ENCODE data around the gene CTAGE8. TPM values are rescaled to one million over a fixed set of nuclear protein-coding genes. Genes with fewer than 3 reads are reported as not detected.
"Not testable (repeated sequence)": the region's sequence is repeated elsewhere in the genome, so short reads cannot be mapped to it uniquely, and the experiment has no call there.

CTAGE8 gene
- total RNA-seq, 2 experiments from 2014 or later, result 0.25 to 0.85 TPM

DNA sequence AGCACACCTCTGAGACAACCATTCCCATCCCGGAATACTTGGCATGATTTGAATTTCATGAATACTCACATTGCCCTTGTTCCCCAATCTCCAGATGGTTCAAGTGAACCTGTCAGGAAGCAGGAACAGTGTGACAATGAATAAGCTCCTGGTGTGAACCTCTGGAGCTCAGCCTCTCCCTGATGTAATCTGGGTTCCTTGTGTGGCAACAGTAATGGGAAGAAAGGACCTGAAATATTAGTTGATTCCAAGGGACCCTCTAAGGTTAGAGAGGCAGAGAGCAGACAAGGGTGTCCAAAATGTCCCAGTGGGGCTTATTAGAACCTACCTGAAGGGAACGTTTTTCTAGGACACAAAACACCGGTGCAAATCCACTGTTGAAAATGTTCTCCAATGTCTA is 13.0 kb downstream of the CTAGE8 start:
- H3K4me1 Mint-ChIP-seq (ENCODE audit: low read depth), result no peaks in the 10 kb centered on the region
- no peaks in the 10 kb centered on the region for H3K36me3 Mint-ChIP-seq (ENCODE audit: low read depth)
- intact Hi-C loops (cut with micrococcal nuclease), result no loop called here
- ChIA-PET CTCF (no interaction called here), POLR2A (no interaction called here)
- TF ChIP-seq, protein P1, sequence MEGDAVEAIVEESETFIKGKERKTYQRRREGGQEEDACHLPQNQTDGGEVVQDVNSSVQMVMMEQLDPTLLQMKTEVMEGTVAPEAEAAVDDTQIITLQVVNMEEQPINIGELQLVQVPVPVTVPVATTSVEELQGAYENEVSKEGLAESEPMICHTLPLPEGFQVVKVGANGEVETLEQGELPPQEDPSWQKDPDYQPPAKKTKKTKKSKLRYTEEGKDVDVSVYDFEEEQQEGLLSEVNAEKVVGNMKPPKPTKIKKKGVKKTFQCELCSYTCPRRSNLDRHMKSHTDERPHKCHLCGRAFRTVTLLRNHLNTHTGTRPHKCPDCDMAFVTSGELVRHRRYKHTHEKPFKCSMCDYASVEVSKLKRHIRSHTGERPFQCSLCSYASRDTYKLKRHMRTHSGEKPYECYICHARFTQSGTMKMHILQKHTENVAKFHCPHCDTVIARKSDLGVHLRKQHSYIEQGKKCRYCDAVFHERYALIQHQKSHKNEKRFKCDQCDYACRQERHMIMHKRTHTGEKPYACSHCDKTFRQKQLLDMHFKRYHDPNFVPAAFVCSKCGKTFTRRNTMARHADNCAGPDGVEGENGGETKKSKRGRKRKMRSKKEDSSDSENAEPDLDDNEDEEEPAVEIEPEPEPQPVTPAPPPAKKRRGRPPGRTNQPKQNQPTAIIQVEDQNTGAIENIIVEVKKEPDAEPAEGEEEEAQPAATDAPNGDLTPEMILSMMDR (IDR thresholded peaks at IDR 0.05), result no peak
- no peak overlapping the region for H3K4me3 Mint-ChIP-seq
- no peak overlapping the region for H3K27ac Mint-ChIP-seq
- no peaks in the 10 kb centered on the region for H3K27me3 Mint-ChIP-seq
- DNase-seq (no peak), ATAC-seq (no peak)
- no peaks in the 10 kb centered on the region for H3K9me3 Mint-ChIP-seq

DNA sequence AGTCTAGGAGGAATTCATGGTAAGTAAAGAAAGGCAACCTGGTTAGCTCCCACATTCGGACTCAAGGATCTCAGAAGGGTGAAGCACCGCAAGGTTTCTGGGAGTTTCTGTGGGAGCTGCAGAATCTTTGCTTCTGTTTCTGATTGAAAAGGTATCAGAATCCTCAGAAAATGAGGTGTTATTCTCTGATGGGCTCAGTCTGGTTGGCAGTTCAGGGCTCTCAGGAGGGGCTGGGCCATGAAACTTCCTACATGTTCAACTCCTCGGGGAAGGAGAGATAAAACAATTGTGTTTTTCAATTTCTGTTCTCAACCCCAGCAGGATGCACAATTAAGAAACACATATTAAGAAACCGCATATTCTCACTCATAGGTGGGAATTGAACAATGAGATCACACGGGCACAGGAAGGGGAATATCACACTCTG is 13.6 kb downstream of the CTAGE8 start:
- POLR2A ChIA-PET, result no interaction called here
- Mint-ChIP-seq H3K27ac (no peak overlapping the region), H3K9me3 (no peaks in the 10 kb centered on the region), H3K27me3 (no peaks in the 10 kb centered on the region), H3K4me3 (no peak overlapping the region), H3K4me1 (ENCODE audit: low read depth) (no peaks in the 10 kb centered on the region), H3K36me3 (ENCODE audit: low read depth) (no peaks in the 10 kb centered on the region)
- CTCF ChIA-PET, result no interaction called here
- no peak for DNase-seq
- no peak for ATAC-seq
- TF ChIP-seq, protein P1 (IDR thresholded peaks at IDR 0.05), result no peak
- intact Hi-C loops (cut with micrococcal nuclease), result no loop called here

DNA sequence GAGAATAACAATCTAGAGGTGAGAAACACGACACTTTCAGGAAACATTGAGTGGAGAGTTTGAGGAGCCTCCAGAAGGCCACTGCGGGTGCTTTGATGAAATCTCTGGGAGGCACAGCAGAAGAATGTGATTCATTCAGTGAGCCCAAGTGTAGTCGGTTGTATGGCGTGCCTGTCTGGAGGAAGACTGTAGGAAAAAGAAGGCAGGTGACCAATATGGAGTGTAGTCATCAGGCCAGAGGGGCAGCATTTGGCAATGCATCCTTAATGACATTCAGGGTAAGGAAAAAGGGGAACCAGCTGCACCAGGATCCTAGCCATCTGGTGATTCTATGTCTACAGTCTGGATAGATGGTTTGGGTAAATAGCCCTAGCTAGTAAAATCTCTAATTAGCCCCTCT is 16.8 kb downstream of the CTAGE8 start:
- H3K4me3 Mint-ChIP-seq; H3K27ac Mint-ChIP-seq; CTCF ChIA-PET; intact Hi-C loops (cut with micrococcal nuclease); DNase-seq; POLR2A ChIA-PET; H3K4me1 Mint-ChIP-seq (ENCODE audit: low read depth); H3K36me3 Mint-ChIP-seq (ENCODE audit: low read depth); H3K27me3 Mint-ChIP-seq; H3K9me3 Mint-ChIP-seq; ATAC-seq: not testable (repeated sequence)

DNA sequence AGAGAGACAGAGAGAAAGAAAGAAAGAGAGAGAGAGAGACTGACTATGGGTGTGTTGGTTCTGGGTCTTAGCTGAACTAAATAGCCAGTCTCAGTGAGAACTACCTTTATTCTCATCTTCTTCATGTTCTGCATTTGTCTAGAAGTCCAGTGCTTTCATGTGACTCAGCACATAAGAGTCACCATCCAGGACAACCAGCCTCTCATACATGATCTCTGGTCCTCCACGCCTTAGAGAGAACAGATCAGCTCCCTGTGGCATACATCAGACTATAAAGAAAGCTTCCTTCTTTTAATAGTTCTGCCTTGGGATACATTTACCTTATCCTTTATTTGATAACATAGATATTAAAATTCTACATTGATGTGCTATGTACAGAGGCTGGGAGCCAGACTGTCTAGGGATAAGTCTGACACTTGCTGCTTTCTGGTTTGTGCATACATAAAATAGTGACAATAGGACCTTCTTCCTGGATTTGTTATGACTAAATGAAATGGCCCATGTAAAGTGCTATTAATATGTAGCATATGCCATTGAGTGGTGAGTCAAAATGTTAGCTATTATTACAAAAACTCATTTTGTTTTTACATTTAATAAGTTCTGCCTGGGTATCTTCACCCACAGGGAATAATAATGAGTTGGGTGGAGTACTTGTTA is 21.3 kb downstream of the CTAGE8 start:
- intact Hi-C loops (cut with micrococcal nuclease); H3K27me3 Mint-ChIP-seq; ATAC-seq; H3K9me3 Mint-ChIP-seq; H3K27ac Mint-ChIP-seq; H3K4me3 Mint-ChIP-seq; DNase-seq; POLR2A ChIA-PET; H3K4me1 Mint-ChIP-seq (ENCODE audit: low read depth); CTCF ChIA-PET; H3K36me3 Mint-ChIP-seq (ENCODE audit: low read depth): not testable (repeated sequence)

DNA sequence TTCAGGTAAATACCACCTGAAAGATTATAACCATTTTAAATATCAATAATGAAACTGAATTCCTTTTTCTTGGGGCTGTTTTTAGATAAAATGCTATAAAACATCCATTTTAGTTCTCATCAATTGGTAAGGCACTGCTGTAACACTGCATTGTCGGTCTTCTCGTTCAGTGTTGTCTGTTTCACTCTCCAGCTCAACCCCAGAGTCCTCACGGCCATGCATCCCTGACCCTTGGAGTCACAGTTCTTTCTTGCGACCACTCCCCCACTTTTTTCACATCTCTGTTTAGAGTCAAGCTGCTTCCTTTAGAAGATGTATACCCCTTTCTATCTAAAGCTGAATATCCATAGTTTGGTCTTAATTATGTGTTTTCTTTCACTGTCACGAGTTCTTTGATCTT is 22.1 kb downstream of the CTAGE8 start:
- POLR2A ChIA-PET; H3K27ac Mint-ChIP-seq; H3K27me3 Mint-ChIP-seq; H3K36me3 Mint-ChIP-seq (ENCODE audit: low read depth); H3K4me1 Mint-ChIP-seq (ENCODE audit: low read depth); CTCF ChIA-PET; H3K4me3 Mint-ChIP-seq; ATAC-seq; H3K9me3 Mint-ChIP-seq; DNase-seq; intact Hi-C loops (cut with micrococcal nuclease): not testable (repeated sequence)

DNA sequence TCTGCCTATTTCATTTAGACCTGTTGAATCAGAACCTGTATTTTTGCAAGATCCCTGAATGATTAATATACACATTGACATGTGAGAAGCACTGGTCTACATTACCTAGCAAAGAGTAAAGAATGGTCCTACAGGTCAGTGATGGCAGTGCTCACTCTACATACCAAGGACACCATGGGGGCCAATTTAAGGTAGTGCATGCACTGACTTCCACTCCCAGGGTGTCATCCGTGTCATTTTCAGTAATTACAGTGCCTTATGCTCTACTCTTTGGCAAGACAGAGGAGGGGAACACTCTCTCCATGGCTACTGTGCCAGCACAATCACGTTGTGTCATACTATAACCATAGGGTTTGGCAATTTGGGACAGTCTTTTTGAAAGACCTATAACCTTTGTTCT is 23.7 kb downstream of the CTAGE8 start:
- H3K4me1 Mint-ChIP-seq (ENCODE audit: low read depth); H3K27me3 Mint-ChIP-seq; DNase-seq; ATAC-seq; H3K9me3 Mint-ChIP-seq; H3K4me3 Mint-ChIP-seq; H3K36me3 Mint-ChIP-seq (ENCODE audit: low read depth); H3K27ac Mint-ChIP-seq; POLR2A ChIA-PET; CTCF ChIA-PET; intact Hi-C loops (cut with micrococcal nuclease): not testable (repeated sequence)

DNA sequence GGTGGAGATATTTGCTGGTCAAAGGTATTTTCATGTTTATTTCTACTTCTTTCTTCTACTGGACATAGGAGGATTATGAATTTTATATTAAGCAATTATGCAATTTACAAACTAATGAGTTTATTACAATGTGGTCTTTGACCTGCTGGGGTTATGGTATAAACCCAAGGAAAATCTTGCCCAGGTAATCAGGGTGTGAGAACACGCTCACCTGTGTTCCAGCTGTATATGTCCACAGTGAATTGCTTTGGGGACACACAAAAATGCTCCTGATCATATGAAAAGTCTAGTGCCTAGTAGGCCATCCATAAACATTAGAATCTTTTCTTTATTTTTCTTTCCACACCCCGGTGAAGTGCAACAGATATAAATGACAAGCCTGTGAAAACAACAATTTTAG is 29.7 kb downstream of the CTAGE8 start, which contains the start of gene OR2A42:
TSS of gene OR2A42 (minus strand) at position 241 of the 400 bp plus-strand sequence. CDS start 6,762 bp downstream, outside the sequence.
- H3K27ac Mint-ChIP-seq; H3K27me3 Mint-ChIP-seq; DNase-seq; intact Hi-C loops (cut with micrococcal nuclease); H3K4me1 Mint-ChIP-seq (ENCODE audit: low read depth); ATAC-seq; POLR2A ChIA-PET; CTCF ChIA-PET; H3K4me3 Mint-ChIP-seq; H3K9me3 Mint-ChIP-seq; H3K36me3 Mint-ChIP-seq (ENCODE audit: low read depth): not testable (repeated sequence)

DNA sequence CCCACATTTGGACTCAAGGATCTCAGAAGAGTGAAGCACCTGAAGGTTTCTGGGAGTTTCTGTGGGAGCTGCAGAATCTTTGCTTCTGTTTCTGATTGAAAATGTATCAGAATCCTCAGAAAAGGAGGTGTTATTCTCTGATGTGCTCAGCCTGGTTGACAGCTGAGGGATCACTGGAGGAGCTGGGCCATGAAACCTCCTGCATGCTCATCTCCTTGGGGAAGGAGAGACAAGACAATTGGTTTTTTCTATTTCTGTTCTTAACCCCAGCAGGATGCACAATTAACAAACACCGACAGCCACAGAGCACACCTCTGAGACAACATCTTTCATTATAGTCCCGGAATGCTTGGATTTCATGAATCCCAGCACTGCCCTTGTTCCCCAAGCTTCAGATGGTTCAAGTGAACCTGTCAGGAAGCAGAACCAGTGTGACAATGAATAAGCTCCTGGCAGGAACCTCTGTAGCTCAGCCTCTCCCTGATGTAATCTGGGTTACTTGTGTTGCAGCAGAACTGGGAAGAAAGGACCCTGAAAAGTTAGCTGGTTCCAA is 30.5 kb downstream of the CTAGE8 start:
- H3K9me3 Mint-ChIP-seq; POLR2A ChIA-PET; ATAC-seq; H3K36me3 Mint-ChIP-seq (ENCODE audit: low read depth); H3K27ac Mint-ChIP-seq; H3K4me3 Mint-ChIP-seq; intact Hi-C loops (cut with micrococcal nuclease); H3K4me1 Mint-ChIP-seq (ENCODE audit: low read depth); DNase-seq; H3K27me3 Mint-ChIP-seq; CTCF ChIA-PET: not testable (repeated sequence)

DNA sequence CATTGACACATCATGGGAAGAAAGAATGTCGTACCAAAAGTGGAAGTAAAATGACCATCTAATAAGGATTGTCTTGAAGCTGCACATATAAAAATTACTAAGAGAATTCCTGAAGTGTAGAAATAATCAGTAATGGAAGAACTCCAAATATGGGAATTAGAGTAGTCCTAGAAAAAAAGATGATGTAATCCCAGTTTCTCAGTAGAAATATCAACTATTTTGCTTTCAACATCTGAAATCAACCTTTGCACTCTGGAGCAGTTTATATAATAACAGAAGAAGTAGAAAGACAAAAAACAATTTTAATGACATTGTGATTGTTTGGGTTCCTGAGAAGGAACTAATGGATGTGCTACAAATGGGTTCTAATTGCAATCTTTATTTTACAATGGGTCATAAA is 36.0 kb downstream of the CTAGE8 start:
- H3K27ac Mint-ChIP-seq; H3K36me3 Mint-ChIP-seq (ENCODE audit: low read depth); CTCF ChIA-PET; H3K4me1 Mint-ChIP-seq (ENCODE audit: low read depth); H3K4me3 Mint-ChIP-seq; ATAC-seq; intact Hi-C loops (cut with micrococcal nuclease); H3K27me3 Mint-ChIP-seq; POLR2A ChIA-PET; DNase-seq; H3K9me3 Mint-ChIP-seq: not testable (repeated sequence)

DNA sequence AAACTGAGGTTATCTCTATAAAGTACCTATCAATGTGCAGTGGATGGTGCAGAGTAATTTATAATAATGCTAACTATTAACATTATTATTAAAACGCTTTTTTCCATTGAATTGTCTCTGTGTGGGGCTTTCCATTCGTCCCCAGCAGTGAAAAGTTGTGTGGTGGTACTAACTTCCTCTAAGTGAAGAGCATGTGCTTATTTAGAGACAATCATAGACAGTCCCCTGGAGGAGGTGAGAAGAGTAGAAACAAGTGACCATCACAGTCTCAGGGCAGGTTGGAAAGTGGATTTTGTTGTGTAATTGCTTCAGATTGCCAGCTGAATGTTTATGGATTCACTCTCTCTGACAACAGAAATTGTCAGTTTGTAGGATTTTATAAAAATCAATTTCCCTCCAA is 38.1 kb downstream of the CTAGE8 start:
- H3K27ac Mint-ChIP-seq; H3K4me3 Mint-ChIP-seq; H3K36me3 Mint-ChIP-seq (ENCODE audit: low read depth); POLR2A ChIA-PET; H3K9me3 Mint-ChIP-seq; intact Hi-C loops (cut with micrococcal nuclease); ATAC-seq; H3K4me1 Mint-ChIP-seq (ENCODE audit: low read depth); CTCF ChIA-PET; DNase-seq; H3K27me3 Mint-ChIP-seq: not testable (repeated sequence)

Data from activated CD8-positive, alpha-beta T cell treated with anti-CD3 and anti-CD28 coated beads for 36 hours (primary cell).